ENCODE data around the gene MMP17. TPM values are rescaled to one million over a fixed set of nuclear protein-coding genes. Genes with fewer than 3 reads are reported as not detected.

The MMP17 gene
- total RNA-seq, 5 donors from 2014 or later (not counting 1 experiment from before 2014, with no cell fraction given): 0.58 to 2.7 (median 1.2) TPM

DNA sequence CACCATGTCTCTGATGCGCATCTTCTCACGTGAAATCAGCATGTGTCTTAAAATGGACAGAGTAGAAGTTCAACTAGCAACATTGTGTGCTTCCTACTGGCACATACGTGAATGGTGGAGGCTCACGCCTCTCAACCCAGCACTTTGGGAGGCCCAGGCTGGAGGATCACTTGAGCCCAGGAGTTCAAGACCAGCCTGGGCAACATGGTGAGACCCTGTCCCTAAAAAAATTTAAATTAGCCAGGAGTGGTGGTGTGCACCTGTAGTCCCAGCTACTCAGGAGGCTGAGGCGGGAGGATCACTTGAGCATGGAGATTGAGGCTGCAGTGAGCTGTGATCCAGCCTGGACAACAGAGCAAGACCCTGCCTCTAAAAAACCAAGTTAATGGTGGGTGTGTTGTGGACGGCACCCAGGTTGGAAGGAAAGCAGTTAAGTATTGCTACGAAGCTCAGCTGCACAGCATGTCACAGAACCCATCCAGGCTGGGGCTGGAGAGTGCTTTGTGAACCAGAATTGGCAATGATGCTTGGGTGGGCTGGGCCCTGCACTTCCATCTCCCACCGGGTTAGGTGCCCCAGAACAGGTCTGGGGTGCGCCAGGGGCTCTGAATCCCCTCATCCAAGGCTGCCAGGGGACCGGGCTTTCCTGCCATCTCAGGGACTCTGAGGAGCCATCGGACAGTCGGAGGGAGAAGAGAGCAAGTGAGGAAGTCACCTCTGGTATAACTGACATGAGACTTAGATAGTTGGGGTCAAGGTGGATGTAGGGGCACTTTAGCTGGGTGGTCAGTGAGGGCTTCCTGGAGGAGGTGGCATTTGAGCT, 33.3 kb downstream of the MMP17 start:
- Histone ChIP-seq H3K9me3 (no peaks in the 10 kb centered on the region), H3K36me3 (ENCODE audit: control insufficient read depth in 2 of 2, extremely low read depth in 1 of 2, insufficient read depth in 1 of 2, low read length in 1 of 2) (no peaks in the 10 kb centered on the region), H3K4me3 (ENCODE audit: control insufficient read depth in 1 of 2, extremely low read depth in 1 of 2, low read length in 1 of 2) (no peak overlapping the region), H3K4me1 (ENCODE audit: control insufficient read depth in 1 of 2, extremely low read depth in 1 of 2, insufficient read depth in 2 of 2, low read length in 2 of 2) (peaks cover 0 to 15% of the 10 kb centered on the region in 2 experiments), H3K27ac (ENCODE audit: low read length) (no peak overlapping the region), H3K27me3 (replicated peaks in 1 of 2; ENCODE audit: control insufficient read depth in 2 of 2, extremely low read depth in 1 of 2, insufficient read depth in 2 of 2, low read length in 1 of 2) (peaks cover 0 to 29% of the 10 kb centered on the region in 2 experiments)
- 91% methylated on average over 10 of the region's 12 CpGs for WGBS (ENCODE audit: insufficient coverage)
- Mint-ChIP-seq H3K4me1 (peaks cover 6 to 12% (median 10%) of the 10 kb centered on the region in 3 donors), H3K27ac (peak overlapping the region in 1 of 2 donors; percentile 79), H3K4me3 (peak overlapping the region in 1 of 3 donors; percentile 16), H3K9me3 (no peaks in the 10 kb centered on the region), H3K27me3 (peaks cover 0 to 7% of the 10 kb centered on the region in 2 donors), H3K36me3 (no peaks in the 10 kb centered on the region)
- ATAC-seq (replicated peaks in 1 of 4) (no peak), DNase-seq (no peak)
- ChIA-PET POLR2A (no interaction called here), CTCF (no interaction called here)

DNA sequence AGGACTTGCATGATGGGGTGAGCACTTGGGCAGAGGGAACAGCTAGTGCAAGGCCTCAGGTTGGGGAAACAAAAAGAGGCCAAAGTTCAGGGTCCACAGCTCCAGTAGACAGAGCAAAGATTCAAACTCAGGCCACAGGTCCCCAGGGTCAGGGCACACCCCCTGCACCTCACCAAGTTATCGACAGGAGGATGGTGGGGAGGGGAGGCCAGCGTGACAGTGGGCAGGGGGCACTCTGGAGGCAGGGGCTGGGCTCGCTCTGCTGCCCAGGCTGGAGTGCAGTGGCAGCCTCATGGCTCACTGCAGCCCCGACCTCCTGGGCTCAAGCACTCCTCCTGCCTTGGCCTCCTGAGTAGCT, 33.9 kb downstream of the MMP17 start:
- Mint-ChIP-seq H3K4me3 (no peak overlapping the region), H3K4me1 (peaks cover 6 to 12% (median 10%) of the 10 kb centered on the region in 3 donors), H3K36me3 (no peaks in the 10 kb centered on the region), H3K27ac (no peak overlapping the region), H3K27me3 (peaks cover 0 to 6% of the 10 kb centered on the region in 2 donors), H3K9me3 (no peaks in the 10 kb centered on the region)
- ATAC-seq (replicated peaks in 1 of 4) (no peak), DNase-seq (no peak)
- H3K27me3 ChIP-seq (replicated peaks in 1 of 2; ENCODE audit: control insufficient read depth in 2 of 2, extremely low read depth in 1 of 2, insufficient read depth in 2 of 2, low read length in 1 of 2): peaks cover 0 to 29% of the 10 kb centered on the region in 2 experiments
- CTCF ChIA-PET: no interaction called here
- WGBS (ENCODE audit: insufficient coverage): 40% methylated on average over 3 of the region's 4 CpGs
- H3K4me1 ChIP-seq (ENCODE audit: control insufficient read depth in 1 of 2, extremely low read depth in 1 of 2, insufficient read depth in 2 of 2, low read length in 2 of 2): peaks cover 0 to 15% of the 10 kb centered on the region in 2 experiments
- H3K36me3 ChIP-seq (ENCODE audit: control insufficient read depth in 2 of 2, extremely low read depth in 1 of 2, insufficient read depth in 1 of 2, low read length in 1 of 2): no peaks in the 10 kb centered on the region
- H3K9me3 ChIP-seq: no peaks in the 10 kb centered on the region
- H3K27ac ChIP-seq (ENCODE audit: low read length): no peak overlapping the region
- POLR2A ChIA-PET: no interaction called here
- no peak overlapping the region for H3K4me3 ChIP-seq (ENCODE audit: control insufficient read depth in 1 of 2, extremely low read depth in 1 of 2, low read length in 1 of 2)

DNA sequence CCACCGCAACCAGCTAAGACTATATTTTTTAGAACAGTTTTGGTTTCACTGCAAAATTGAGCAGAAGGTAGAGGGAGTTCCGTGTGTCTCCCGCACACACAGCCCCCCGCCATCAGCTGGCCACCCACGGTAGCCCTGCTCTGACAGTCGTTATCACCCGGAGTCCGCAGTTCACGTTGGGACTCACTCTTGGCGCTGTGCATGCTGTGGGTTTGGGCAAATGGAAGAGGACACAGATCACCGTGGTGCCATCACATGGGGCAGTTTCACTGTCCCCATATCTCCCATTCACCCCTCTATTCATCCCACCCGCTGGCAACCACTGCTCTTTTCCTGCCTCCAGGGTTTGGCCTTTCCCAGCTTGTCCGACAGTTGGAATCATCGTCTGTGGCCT, 34.4 kb downstream of the MMP17 start:
- Histone ChIP-seq H3K27ac (ENCODE audit: low read length) (no peak overlapping the region), H3K36me3 (ENCODE audit: control insufficient read depth in 2 of 2, extremely low read depth in 1 of 2, insufficient read depth in 1 of 2, low read length in 1 of 2) (no peaks in the 10 kb centered on the region), H3K4me3 (ENCODE audit: control insufficient read depth in 1 of 2, extremely low read depth in 1 of 2, low read length in 1 of 2) (no peak overlapping the region), H3K4me1 (ENCODE audit: control insufficient read depth in 1 of 2, extremely low read depth in 1 of 2, insufficient read depth in 2 of 2, low read length in 2 of 2) (peaks cover 0 to 15% of the 10 kb centered on the region in 2 experiments), H3K9me3 (no peaks in the 10 kb centered on the region), H3K27me3 (replicated peaks in 1 of 2; ENCODE audit: control insufficient read depth in 2 of 2, extremely low read depth in 1 of 2, insufficient read depth in 2 of 2, low read length in 1 of 2) (peaks cover 0 to 28% of the 10 kb centered on the region in 2 experiments)
- H3K4me3 Mint-ChIP-seq: no peak overlapping the region
- WGBS (ENCODE audit: insufficient coverage): 83% methylated on average over 7 of the region's 14 CpGs
- H3K27me3 Mint-ChIP-seq: peaks cover 0 to 6% of the 10 kb centered on the region in 2 donors
- no peak overlapping the region for H3K27ac Mint-ChIP-seq
- DNase-seq (no peak), ATAC-seq (replicated peaks in 1 of 4) (no peak)
- H3K36me3 Mint-ChIP-seq: no peaks in the 10 kb centered on the region
- H3K9me3 Mint-ChIP-seq: no peaks in the 10 kb centered on the region
- ChIA-PET CTCF (no interaction called here), POLR2A (no interaction called here)
- peaks cover 6 to 12% (median 10%) of the 10 kb centered on the region in 3 donors for H3K4me1 Mint-ChIP-seq

- CTCF ChIA-PET: no interaction called here
- H3K4me3 Mint-ChIP-seq: no peak overlapping the region
- POLR2A ChIA-PET: no interaction called here
- no peak overlapping the region for H3K27ac Mint-ChIP-seq
- Histone ChIP-seq H3K9me3 (no peaks in the 10 kb centered on the region), H3K27ac (ENCODE audit: low read length) (no peak overlapping the region), H3K4me1 (ENCODE audit: control insufficient read depth in 1 of 2, extremely low read depth in 1 of 2, insufficient read depth in 2 of 2, low read length in 2 of 2) (peaks cover 0 to 15% of the 10 kb centered on the region in 2 experiments), H3K27me3 (replicated peaks in 1 of 2; ENCODE audit: control insufficient read depth in 2 of 2, extremely low read depth in 1 of 2, insufficient read depth in 2 of 2, low read length in 1 of 2) (peaks cover 0 to 23% of the 10 kb centered on the region in 2 experiments), H3K36me3 (ENCODE audit: control insufficient read depth in 2 of 2, extremely low read depth in 1 of 2, insufficient read depth in 1 of 2, low read length in 1 of 2) (no peaks in the 10 kb centered on the region), H3K4me3 (ENCODE audit: control insufficient read depth in 1 of 2, extremely low read depth in 1 of 2, low read length in 1 of 2) (no peak overlapping the region)
- H3K27me3 Mint-ChIP-seq: peaks cover 0 to 6% of the 10 kb centered on the region in 2 donors
- DNase-seq (no peak), ATAC-seq (replicated peaks in 1 of 4) (no peak)
- H3K9me3 Mint-ChIP-seq: no peaks in the 10 kb centered on the region
- no peaks in the 10 kb centered on the region for H3K36me3 Mint-ChIP-seq
- peaks cover 6 to 12% (median 10%) of the 10 kb centered on the region in 3 donors for H3K4me1 Mint-ChIP-seq
- WGBS (ENCODE audit: insufficient coverage): 89% methylated on average over 7 of the region's 20 CpGs
These were observed 35.0 kb downstream of the MMP17 start for GRCh38 chr12:131862994-131863710.

- CTCF ChIA-PET: no interaction called here
- DNase-seq: no peak
- 86% methylated on average over 21 of the region's 24 CpGs for WGBS (ENCODE audit: insufficient coverage)
- Histone ChIP-seq H3K9me3 (no peaks in the 10 kb centered on the region), H3K36me3 (ENCODE audit: control insufficient read depth in 2 of 2, extremely low read depth in 1 of 2, insufficient read depth in 1 of 2, low read length in 1 of 2) (no peaks in the 10 kb centered on the region), H3K4me3 (ENCODE audit: control insufficient read depth in 1 of 2, extremely low read depth in 1 of 2, low read length in 1 of 2) (no peak overlapping the region), H3K4me1 (ENCODE audit: control insufficient read depth in 1 of 2, extremely low read depth in 1 of 2, insufficient read depth in 2 of 2, low read length in 2 of 2) (peaks cover 0 to 15% of the 10 kb centered on the region in 2 experiments), H3K27ac (ENCODE audit: low read length) (no peak overlapping the region), H3K27me3 (replicated peaks in 1 of 2; ENCODE audit: control insufficient read depth in 2 of 2, extremely low read depth in 1 of 2, insufficient read depth in 2 of 2, low read length in 1 of 2) (peaks cover 0 to 18% of the 10 kb centered on the region in 2 experiments)
- Mint-ChIP-seq H3K36me3 (no peaks in the 10 kb centered on the region), H3K4me3 (no peak overlapping the region), H3K27me3 (no peaks in the 10 kb centered on the region), H3K9me3 (no peaks in the 10 kb centered on the region), H3K4me1 (peaks cover 6 to 12% (median 10%) of the 10 kb centered on the region in 3 donors), H3K27ac (no peak overlapping the region)
- no peak for ATAC-seq (replicated peaks in 1 of 4)
- POLR2A ChIA-PET: no interaction called here
These were observed 35.7 kb downstream of the MMP17 start for GRCh38 chr12:131863711-131864396.

DNA sequence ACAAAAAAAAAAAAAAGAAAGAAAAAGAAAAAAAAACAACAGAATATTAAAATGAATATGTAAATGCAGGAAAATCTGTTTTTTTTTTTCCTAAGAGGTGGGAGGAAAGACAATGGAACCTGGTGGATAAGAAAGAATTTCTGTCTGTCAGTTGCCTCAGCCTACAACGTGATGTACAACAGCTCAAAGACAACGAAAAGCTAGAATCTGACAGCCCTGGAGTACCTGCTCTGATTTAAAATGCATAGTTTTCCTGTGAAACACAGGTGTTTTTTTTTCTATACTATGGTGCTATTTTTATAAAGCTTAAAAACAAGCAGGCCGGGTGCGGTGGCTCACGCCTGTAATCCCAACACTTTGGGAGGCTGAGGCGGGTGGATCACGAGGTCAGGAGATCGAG, 36.3 kb downstream of the MMP17 start:
- no peaks in the 10 kb centered on the region for H3K9me3 Mint-ChIP-seq
- no peaks in the 10 kb centered on the region for H3K36me3 ChIP-seq (ENCODE audit: control insufficient read depth in 2 of 2, extremely low read depth in 1 of 2, insufficient read depth in 1 of 2, low read length in 1 of 2)
- ATAC-seq (replicated peaks in 1 of 4) (no peak), DNase-seq (no peak)
- POLR2A ChIA-PET: no interaction called here
- no peaks in the 10 kb centered on the region for H3K9me3 ChIP-seq
- H3K4me3 ChIP-seq (ENCODE audit: control insufficient read depth in 1 of 2, extremely low read depth in 1 of 2, low read length in 1 of 2): no peak overlapping the region
- CTCF ChIA-PET: no interaction called here
- H3K4me1 ChIP-seq (ENCODE audit: control insufficient read depth in 1 of 2, extremely low read depth in 1 of 2, insufficient read depth in 2 of 2, low read length in 2 of 2): peaks cover 0 to 15% of the 10 kb centered on the region in 2 experiments
- H3K4me1 Mint-ChIP-seq: peaks cover 6 to 12% (median 10%) of the 10 kb centered on the region in 3 donors
- H3K27me3 Mint-ChIP-seq: no peaks in the 10 kb centered on the region
- no peak overlapping the region for H3K27ac ChIP-seq (ENCODE audit: low read length)
- no peak overlapping the region for H3K27ac Mint-ChIP-seq
- no peak overlapping the region for H3K4me3 Mint-ChIP-seq
- peaks cover 0 to 18% of the 10 kb centered on the region in 2 experiments for H3K27me3 ChIP-seq (replicated peaks in 1 of 2; ENCODE audit: control insufficient read depth in 2 of 2, extremely low read depth in 1 of 2, insufficient read depth in 2 of 2, low read length in 1 of 2)
- 83% methylated on average over 7 of the region's 8 CpGs for WGBS (ENCODE audit: insufficient coverage)
- H3K36me3 Mint-ChIP-seq: no peaks in the 10 kb centered on the region

All from T-cell (primary cell).